ENCODE results near the gene JARID2.

DNA sequence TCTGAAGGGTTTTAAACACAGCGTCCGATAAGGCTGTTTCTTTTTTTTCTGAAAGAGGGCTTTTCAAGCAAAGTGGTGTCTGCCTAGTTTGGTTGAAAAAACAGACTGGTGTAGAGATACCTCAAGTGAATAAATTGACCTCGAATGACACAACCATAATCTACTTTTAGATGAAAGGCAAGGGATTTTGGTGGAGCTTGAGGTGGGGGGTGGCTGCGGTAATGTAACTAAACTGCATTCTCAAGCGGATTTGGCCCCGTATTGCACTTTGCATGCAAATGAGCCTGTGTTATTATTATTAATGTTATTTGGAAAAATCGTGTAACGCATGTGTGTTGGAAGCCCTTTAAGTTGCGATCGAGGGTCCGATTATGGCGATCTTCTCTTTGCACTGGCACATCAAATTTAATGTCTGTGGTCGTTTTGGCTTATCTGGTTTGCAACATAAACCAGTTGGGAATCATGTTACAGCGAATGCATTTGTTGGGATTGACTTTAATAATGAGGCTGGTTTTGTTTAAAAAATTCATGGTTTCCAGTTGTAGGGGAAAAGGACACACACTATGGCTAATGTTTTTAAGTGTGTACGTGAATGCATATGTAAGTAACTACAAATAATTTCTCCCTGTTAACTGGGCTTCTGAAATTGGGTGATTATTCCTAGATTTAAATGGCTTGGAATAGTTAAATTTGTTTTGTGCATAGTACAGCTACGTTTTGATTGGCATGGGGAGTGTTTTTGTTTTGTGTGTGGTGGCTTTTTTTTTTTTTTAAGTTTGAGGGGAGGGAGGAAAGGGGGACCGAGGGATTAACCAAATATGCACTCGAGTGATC lies 1.0 kb downstream of the JARID2 start:
- no peak for TF ChIP-seq POLR2AphosphoS5 (IDR thresholded peaks at IDR 0.05; ENCODE audit: low read depth, low read length)
- no peak for TF ChIP-seq REST (IDR thresholded peaks at IDR 0.05; ENCODE audit: insufficient read depth in 1 of 2, low read depth in 2 of 2, low read length in 1 of 2)
- TF ChIP-seq, protein P1, sequence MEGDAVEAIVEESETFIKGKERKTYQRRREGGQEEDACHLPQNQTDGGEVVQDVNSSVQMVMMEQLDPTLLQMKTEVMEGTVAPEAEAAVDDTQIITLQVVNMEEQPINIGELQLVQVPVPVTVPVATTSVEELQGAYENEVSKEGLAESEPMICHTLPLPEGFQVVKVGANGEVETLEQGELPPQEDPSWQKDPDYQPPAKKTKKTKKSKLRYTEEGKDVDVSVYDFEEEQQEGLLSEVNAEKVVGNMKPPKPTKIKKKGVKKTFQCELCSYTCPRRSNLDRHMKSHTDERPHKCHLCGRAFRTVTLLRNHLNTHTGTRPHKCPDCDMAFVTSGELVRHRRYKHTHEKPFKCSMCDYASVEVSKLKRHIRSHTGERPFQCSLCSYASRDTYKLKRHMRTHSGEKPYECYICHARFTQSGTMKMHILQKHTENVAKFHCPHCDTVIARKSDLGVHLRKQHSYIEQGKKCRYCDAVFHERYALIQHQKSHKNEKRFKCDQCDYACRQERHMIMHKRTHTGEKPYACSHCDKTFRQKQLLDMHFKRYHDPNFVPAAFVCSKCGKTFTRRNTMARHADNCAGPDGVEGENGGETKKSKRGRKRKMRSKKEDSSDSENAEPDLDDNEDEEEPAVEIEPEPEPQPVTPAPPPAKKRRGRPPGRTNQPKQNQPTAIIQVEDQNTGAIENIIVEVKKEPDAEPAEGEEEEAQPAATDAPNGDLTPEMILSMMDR (IDR thresholded peaks at IDR 0.05), result no peak
